Ishikawa (cell line): ENCODE results near the gene CCDC194.

Experiments used
- CEBPB ChIP-seq: IDR thresholded peaks from 2 replicates; pipeline ENCODE4 v1.6.1; 2012
- CREB1 ChIP-seq: IDR thresholded peaks from 2 replicates; pipeline ENCODE4 v1.6.1; 2012; ENCODE audit warnings: low read depth
- EGR1 ChIP-seq: IDR thresholded peaks from 2 replicates; pipeline ENCODE4 v1.6.1; 2012
- EP300 ChIP-seq: IDR thresholded peaks from 2 replicates; pipeline ENCODE4 v1.6.1; 2012; ENCODE audit warnings: borderline replicate concordance
- FOXM1 ChIP-seq: IDR thresholded peaks from 2 replicates; pipeline ENCODE4 v1.6.1; 2012; ENCODE audit warnings: low read depth, borderline replicate concordance
- MAX ChIP-seq: IDR thresholded peaks from 2 replicates; pipeline ENCODE4 v1.6.1; 2012
- NFIC ChIP-seq: IDR thresholded peaks from 2 replicates; pipeline ENCODE4 v1.6.1; 2012
- RAD21 ChIP-seq: IDR thresholded peaks from 2 replicates; pipeline ENCODE4 v1.6.1; 2012; ENCODE audit warnings: low read depth
- REST ChIP-seq: IDR thresholded peaks from 2 replicates; pipeline ENCODE4 v1.6.1; 2012; ENCODE audit warnings: low read depth, mild to moderate bottlenecking
- TAF1 ChIP-seq: IDR thresholded peaks from 2 replicates; pipeline ENCODE4 v1.6.1; 2012; ENCODE audit warnings: low read depth, mild to moderate bottlenecking
- TCF12 ChIP-seq: IDR thresholded peaks from 2 replicates; pipeline ENCODE4 v1.6.1; 2012; ENCODE audit warnings: low read depth
- TEAD4 ChIP-seq: IDR thresholded peaks from 2 replicates; pipeline ENCODE4 v1.6.1; 2012
- USF1 ChIP-seq: IDR thresholded peaks from 2 replicates; pipeline ENCODE4 v1.6.1; 2012
- YY1 ChIP-seq: IDR thresholded peaks from 2 replicates; pipeline ENCODE4 v1.6.1; 2012; ENCODE audit warnings: low read depth
- ZBTB7A ChIP-seq: IDR thresholded peaks from 2 replicates; pipeline ENCODE4 v1.6.1; 2012; ENCODE audit warnings: low read depth

The CCDC194 gene

GRCh38 chr19:17341845-17342244 lies 52.2 kb downstream of the CCDC194 start:
- no peak for TF ChIP-seq TAF1
- no peak for TF ChIP-seq CREB1
- TF ChIP-seq TCF12: no peak
- no peak for TF ChIP-seq USF1
- no peak for TF ChIP-seq FOXM1
- no peak for TF ChIP-seq CEBPB
- no peak for TF ChIP-seq YY1
- TF ChIP-seq EGR1: no peak
- TF ChIP-seq RAD21: no peak
- no peak for TF ChIP-seq ZBTB7A
- no peak for TF ChIP-seq MAX
- TF ChIP-seq TEAD4: no peak
- TF ChIP-seq NFIC: no peak
- no peak for TF ChIP-seq EP300
- no peak for TF ChIP-seq REST

GRCh38 chr19:17341386-17341785 lies 52.6 kb downstream of the CCDC194 start:
- TF ChIP-seq ZBTB7A: no peak
- TF ChIP-seq EGR1: no peak
- no peak for TF ChIP-seq YY1
- TF ChIP-seq TAF1: no peak
- no peak for TF ChIP-seq EP300
- TF ChIP-seq RAD21: no peak
- TF ChIP-seq MAX: no peak
- no peak for TF ChIP-seq TEAD4
- TF ChIP-seq CREB1: no peak
- no peak for TF ChIP-seq CEBPB
- no peak for TF ChIP-seq FOXM1
- no peak for TF ChIP-seq TCF12
- TF ChIP-seq USF1: no peak
- no peak for TF ChIP-seq NFIC

- TF ChIP-seq ZBTB7A (no peak), EGR1 (no peak), CREB1 (no peak), TEAD4 (no peak), USF1 (no peak), NFIC (no peak), FOXM1 (no peak)
Observed at GRCh38 chr19:17340871-17341357, 53.1 kb downstream of the CCDC194 start.
